ENCODE results near the gene CYP4F2.

GRCh38 chr19:15936173-15936572 lies 38.3 kb upstream of the CYP4F2 start:
- TF ChIP-seq EP300 (IDR thresholded peaks at IDR 0.05; ENCODE audit: borderline replicate concordance) (no peak), TCF12 (IDR thresholded peaks at IDR 0.05; ENCODE audit: low read depth) (no peak), CREB1 (IDR thresholded peaks at IDR 0.05; ENCODE audit: low read depth) (no peak), YY1 (IDR thresholded peaks at IDR 0.05; ENCODE audit: low read depth) (no peak), MAX (IDR thresholded peaks at IDR 0.05) (no peak), RAD21 (IDR thresholded peaks at IDR 0.05; ENCODE audit: low read depth) (no peak), CEBPB (IDR thresholded peaks at IDR 0.05) (no peak), TEAD4 (IDR thresholded peaks at IDR 0.05) (no peak), TAF1 (IDR thresholded peaks at IDR 0.05; ENCODE audit: low read depth) (no peak), NFIC (IDR thresholded peaks at IDR 0.05) (no peak), ZBTB7A (IDR thresholded peaks at IDR 0.05; ENCODE audit: low read depth) (no peak)
- TF ChIP-seq, protein P1, sequence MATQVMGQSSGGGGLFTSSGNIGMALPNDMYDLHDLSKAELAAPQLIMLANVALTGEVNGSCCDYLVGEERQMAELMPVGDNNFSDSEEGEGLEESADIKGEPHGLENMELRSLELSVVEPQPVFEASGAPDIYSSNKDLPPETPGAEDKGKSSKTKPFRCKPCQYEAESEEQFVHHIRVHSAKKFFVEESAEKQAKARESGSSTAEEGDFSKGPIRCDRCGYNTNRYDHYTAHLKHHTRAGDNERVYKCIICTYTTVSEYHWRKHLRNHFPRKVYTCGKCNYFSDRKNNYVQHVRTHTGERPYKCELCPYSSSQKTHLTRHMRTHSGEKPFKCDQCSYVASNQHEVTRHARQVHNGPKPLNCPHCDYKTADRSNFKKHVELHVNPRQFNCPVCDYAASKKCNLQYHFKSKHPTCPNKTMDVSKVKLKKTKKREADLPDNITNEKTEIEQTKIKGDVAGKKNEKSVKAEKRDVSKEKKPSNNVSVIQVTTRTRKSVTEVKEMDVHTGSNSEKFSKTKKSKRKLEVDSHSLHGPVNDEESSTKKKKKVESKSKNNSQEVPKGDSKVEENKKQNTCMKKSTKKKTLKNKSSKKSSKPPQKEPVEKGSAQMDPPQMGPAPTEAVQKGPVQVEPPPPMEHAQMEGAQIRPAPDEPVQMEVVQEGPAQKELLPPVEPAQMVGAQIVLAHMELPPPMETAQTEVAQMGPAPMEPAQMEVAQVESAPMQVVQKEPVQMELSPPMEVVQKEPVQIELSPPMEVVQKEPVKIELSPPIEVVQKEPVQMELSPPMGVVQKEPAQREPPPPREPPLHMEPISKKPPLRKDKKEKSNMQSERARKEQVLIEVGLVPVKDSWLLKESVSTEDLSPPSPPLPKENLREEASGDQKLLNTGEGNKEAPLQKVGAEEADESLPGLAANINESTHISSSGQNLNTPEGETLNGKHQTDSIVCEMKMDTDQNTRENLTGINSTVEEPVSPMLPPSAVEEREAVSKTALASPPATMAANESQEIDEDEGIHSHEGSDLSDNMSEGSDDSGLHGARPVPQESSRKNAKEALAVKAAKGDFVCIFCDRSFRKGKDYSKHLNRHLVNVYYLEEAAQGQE (IDR thresholded peaks at IDR 0.05; ENCODE audit: low read depth), result no peak

Measured in Ishikawa (cell line).